DOHH2 (cell line): Measurements from ENCODE around the gene KCNQ1.

Source experiments
- H3F3A ChIP-seq: fragments of 200-600 bp; sonication (generic), shearing (Covaris generic); 2 replicates; pipeline ENCODE4 v1.6.0; 2016; ENCODE audit warnings: antibody characterized with exemption, mild to moderate bottlenecking; ENCODE audit not compliant: control insufficient read depth, insufficient read depth
- H3K27ac ChIP-seq: fragments of 200-600 bp; sonication (generic); 2 replicates; pipeline ENCODE4 v1.5.1; 2014; ENCODE audit warnings: low read depth, mild to moderate bottlenecking, low read length, moderate library complexity
- H3K27me3 ChIP-seq: fragments of 200-600 bp; sonication (generic); 2 replicates; pipeline ENCODE4 v1.6.1; 2014; ENCODE audit warnings: mild to moderate bottlenecking, low read length, mixed read lengths; ENCODE audit not compliant: control insufficient read depth
- H3K36me3 ChIP-seq: fragments of 200-600 bp; sonication (generic); 2 replicates; pipeline ENCODE4 v1.6.1; 2014; ENCODE audit warnings: mild to moderate bottlenecking, low read length, moderate library complexity, mixed read lengths; ENCODE audit not compliant: control insufficient read depth
- H3K4me1 ChIP-seq: fragments of 200-600 bp; sonication (generic); 2 replicates; pipeline ENCODE4 v1.6.1; 2014; ENCODE audit warnings: mild to moderate bottlenecking, low read length, mixed read lengths; ENCODE audit not compliant: control insufficient read depth
- H3K4me2 ChIP-seq: fragments of 200-600 bp; sonication (generic); 2 replicates; pipeline ENCODE4 v1.6.0; 2014; ENCODE audit warnings: mild to moderate bottlenecking, low read length, moderate library complexity
- H3K4me3 ChIP-seq: fragments of 200-600 bp; sonication (generic); 2 replicates; pipeline ENCODE4 v1.5.1; 2014; ENCODE audit warnings: mild to moderate bottlenecking, low read length, mixed read lengths
- H3K79me2 ChIP-seq: fragments of 200-600 bp; sonication (generic); 2 replicates; pipeline ENCODE4 v1.6.1; 2014; ENCODE audit warnings: mild to moderate bottlenecking, low read length, mixed read lengths; ENCODE audit not compliant: control insufficient read depth
- H3K9me2 ChIP-seq: fragments of 200-600 bp; sonication (generic); replicated peaks from 2 replicates; pipeline ENCODE4 v1.6.1; 2014; ENCODE audit warnings: mild to moderate bottlenecking, low read length, mixed read lengths; ENCODE audit not compliant: control insufficient read depth
- H3K9me3 ChIP-seq: fragments of 200-600 bp; sonication (generic); 2 replicates; pipeline ENCODE4 v1.6.1; 2014; ENCODE audit warnings: antibody characterized with exemption, low read length, mixed read lengths; ENCODE audit not compliant: control insufficient read depth, insufficient read depth
- H4K20me1 ChIP-seq: fragments of 200-600 bp; sonication (generic); 2 replicates; pipeline ENCODE4 v1.6.0; 2014; ENCODE audit warnings: low read depth, mild to moderate bottlenecking, antibody characterized with exemption, low read length, moderate library complexity; ENCODE audit not compliant: control insufficient read depth, insufficient read depth
- EZH2phosphoT487 ChIP-seq: fragments of 200-600 bp; sonication (generic); IDR thresholded peaks from 2 replicates; pipeline ENCODE4 v1.6.1; 2017; ENCODE audit warnings: borderline replicate concordance, mild to moderate bottlenecking, antibody characterized with exemption, low read length, moderate library complexity, mixed read lengths
- TF ChIP-seq, protein P1 (sequence below): fragments of 200-600 bp; sonication (generic); IDR thresholded peaks from one replicate; pipeline ENCODE4 v1.5.1; 2014; ENCODE audit warnings: antibody characterized with exemption, mild to moderate bottlenecking, low read depth, low read length; ENCODE audit not compliant: poor library complexity, severe bottlenecking

KCNQ1 gene

DNA sequence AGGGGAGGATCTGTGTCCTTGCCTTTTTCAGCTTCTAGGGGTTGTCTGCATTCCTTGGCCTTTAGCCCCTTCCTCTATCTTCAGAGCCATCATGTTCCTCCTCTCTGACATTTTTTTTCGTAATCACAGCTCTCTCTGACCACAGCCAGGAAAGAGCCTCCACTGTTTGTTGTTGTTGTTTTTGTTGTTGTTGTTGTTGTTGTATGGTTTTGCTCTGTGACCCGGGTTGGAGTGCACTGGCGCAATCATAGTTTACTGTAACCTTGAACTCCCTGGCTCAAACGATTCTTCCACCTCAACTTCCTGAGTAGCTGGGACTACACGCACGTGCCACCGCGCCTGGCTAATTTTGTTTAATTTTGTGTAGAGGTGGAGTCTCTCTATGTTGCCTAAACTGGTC, 310.3 kb downstream of the KCNQ1 start:
- Histone ChIP-seq H3K9me3 (no peaks in the 10 kb centered on the region), H3K4me2 (no peak overlapping the region), H3F3A (no peaks in the 10 kb centered on the region), H4K20me1 (no peaks in the 10 kb centered on the region), H3K4me1 (no peaks in the 10 kb centered on the region), H3K27ac (no peak overlapping the region), H3K79me2 (no peaks in the 10 kb centered on the region), H3K36me3 (no peaks in the 10 kb centered on the region), H3K27me3 (no peaks in the 10 kb centered on the region), H3K9me2 (no peaks in the 10 kb centered on the region), H3K4me3 (no peak overlapping the region)
- TF ChIP-seq EZH2phosphoT487: no peak
- TF ChIP-seq, protein P1, sequence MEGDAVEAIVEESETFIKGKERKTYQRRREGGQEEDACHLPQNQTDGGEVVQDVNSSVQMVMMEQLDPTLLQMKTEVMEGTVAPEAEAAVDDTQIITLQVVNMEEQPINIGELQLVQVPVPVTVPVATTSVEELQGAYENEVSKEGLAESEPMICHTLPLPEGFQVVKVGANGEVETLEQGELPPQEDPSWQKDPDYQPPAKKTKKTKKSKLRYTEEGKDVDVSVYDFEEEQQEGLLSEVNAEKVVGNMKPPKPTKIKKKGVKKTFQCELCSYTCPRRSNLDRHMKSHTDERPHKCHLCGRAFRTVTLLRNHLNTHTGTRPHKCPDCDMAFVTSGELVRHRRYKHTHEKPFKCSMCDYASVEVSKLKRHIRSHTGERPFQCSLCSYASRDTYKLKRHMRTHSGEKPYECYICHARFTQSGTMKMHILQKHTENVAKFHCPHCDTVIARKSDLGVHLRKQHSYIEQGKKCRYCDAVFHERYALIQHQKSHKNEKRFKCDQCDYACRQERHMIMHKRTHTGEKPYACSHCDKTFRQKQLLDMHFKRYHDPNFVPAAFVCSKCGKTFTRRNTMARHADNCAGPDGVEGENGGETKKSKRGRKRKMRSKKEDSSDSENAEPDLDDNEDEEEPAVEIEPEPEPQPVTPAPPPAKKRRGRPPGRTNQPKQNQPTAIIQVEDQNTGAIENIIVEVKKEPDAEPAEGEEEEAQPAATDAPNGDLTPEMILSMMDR: no peak

GRCh38 chr11:2758751-2759150, 313.9 kb downstream of the KCNQ1 start:
- H4K20me1 ChIP-seq: no peaks in the 10 kb centered on the region
- no peaks in the 10 kb centered on the region for H3K9me2 ChIP-seq
- no peaks in the 10 kb centered on the region for H3F3A ChIP-seq
- H3K4me1 ChIP-seq: no peaks in the 10 kb centered on the region
- no peaks in the 10 kb centered on the region for H3K36me3 ChIP-seq
- TF ChIP-seq, protein P1: no peak
- no peak for TF ChIP-seq EZH2phosphoT487
- H3K79me2 ChIP-seq: no peaks in the 10 kb centered on the region
- H3K4me3 ChIP-seq: no peak overlapping the region
- H3K4me2 ChIP-seq: no peak overlapping the region
- H3K27ac ChIP-seq: no peak overlapping the region
- H3K27me3 ChIP-seq: no peaks in the 10 kb centered on the region
- H3K9me3 ChIP-seq: no peaks in the 10 kb centered on the region

- Histone ChIP-seq H3K4me2 (no peak overlapping the region), H3F3A (no peaks in the 10 kb centered on the region), H3K9me3 (no peaks in the 10 kb centered on the region), H3K27ac (no peak overlapping the region), H3K4me3 (no peak overlapping the region), H3K79me2 (no peaks in the 10 kb centered on the region), H3K4me1 (no peaks in the 10 kb centered on the region), H3K27me3 (no peaks in the 10 kb centered on the region), H3K9me2 (no peaks in the 10 kb centered on the region), H3K36me3 (no peaks in the 10 kb centered on the region), H4K20me1 (no peaks in the 10 kb centered on the region)
- no peak for TF ChIP-seq EZH2phosphoT487
- TF ChIP-seq, protein P1: no peak
These were observed 314.7 kb downstream of the KCNQ1 start for GRCh38 chr11:2759228-2760195.
